ENCODE measurements around the gene CACNA2D3. TPM values are rescaled to one million over a fixed set of nuclear protein-coding genes. Genes with fewer than 3 reads are reported as not detected.
A peak's percentile ranks its signal among the peaks of the same experiment; 100 is the strongest.

Gene CACNA2D3
- total and polyA plus RNA-seq, 5 donors, result 29.2 to 64.5 (median 42.4) TPM

- intact Hi-C loops (cut with DNase I), result loop anchor here in 1 of 4 donors (10.0 kb wide), 1 partner anchor 223 kb away; no protein-coding TSS in a partner anchor
- 31% methylated on average over 8 of the region's 8 CpGs for WGBS
- Histone ChIP-seq H3K9me3 (ENCODE audit: control insufficient read depth, low read length) (no peaks in the 10 kb centered on the region), H3K27me3 (ENCODE audit: control insufficient read depth, insufficient read depth) (no peaks in the 10 kb centered on the region), H3K4me3 (ENCODE audit: low read length) (no peak overlapping the region), H3K4me1 (ENCODE audit: control insufficient read depth, insufficient read depth, low read length) (no peaks in the 10 kb centered on the region), H3K27ac (ENCODE audit: low read length) (no peak overlapping the region)
- DNase-seq (peak; percentile 83 to 94 (median 91)), ATAC-seq (peak; percentile 97)
Observed at GRCh38 chr3:54951405-54951804, 829.1 kb downstream of the CACNA2D3 start.

DNA sequence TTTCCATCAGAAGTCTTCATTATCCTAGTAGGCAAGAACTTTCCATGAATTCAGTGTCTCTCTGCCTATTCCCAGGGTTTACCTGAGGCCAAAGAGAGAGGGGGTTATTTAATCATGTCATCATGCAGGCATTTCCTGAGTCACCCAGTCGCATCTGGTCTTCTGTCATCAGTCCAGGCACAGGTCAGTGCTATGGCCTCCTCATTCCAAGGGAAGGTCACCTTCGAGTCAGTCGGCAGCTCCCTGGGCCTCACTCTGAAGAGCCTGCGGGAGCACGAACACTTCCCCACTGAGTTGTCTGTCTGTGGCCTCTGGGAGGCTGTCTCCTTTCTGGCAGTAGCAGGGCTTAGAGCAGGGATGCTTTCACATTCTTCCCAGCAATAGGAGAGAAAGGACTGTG lies 831.7 kb downstream of the CACNA2D3 start:
- H3K4me3 ChIP-seq (ENCODE audit: low read length), result no peak overlapping the region
- DNase-seq (no peak), ATAC-seq (no peak)
- H3K9me3 ChIP-seq (ENCODE audit: control insufficient read depth, low read length), result no peaks in the 10 kb centered on the region
- WGBS, result 41% methylated on average over 5 of the region's 5 CpGs
- no peaks in the 10 kb centered on the region for H3K4me1 ChIP-seq (ENCODE audit: control insufficient read depth, insufficient read depth, low read length)
- intact Hi-C loops (cut with DNase I), result loop anchor here in 1 of 4 donors (10.0 kb wide), 1 partner anchor 221 kb away; no protein-coding TSS in a partner anchor
- no peak overlapping the region for H3K27ac ChIP-seq (ENCODE audit: low read length)
- H3K27me3 ChIP-seq (ENCODE audit: control insufficient read depth, insufficient read depth), result no peaks in the 10 kb centered on the region

DNA sequence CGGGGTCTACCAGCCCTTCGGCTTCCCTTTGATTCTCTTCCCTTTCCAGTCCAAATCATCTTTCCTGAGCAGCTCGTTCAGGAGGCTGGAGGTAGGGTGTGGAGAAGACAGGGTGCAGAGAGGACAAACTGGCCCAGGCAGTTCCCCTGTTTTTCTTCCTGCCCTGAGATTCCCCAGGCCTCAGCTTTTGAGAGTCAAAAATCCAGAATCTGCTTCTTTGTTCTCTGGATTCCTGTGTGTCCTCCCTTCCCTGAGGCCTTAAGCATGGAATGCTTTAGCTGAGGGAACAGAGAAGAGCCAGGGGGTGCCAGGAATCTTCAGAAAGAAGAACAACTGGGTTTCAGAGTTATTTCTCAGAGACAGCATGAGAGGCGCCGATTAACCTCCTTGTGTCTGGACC lies 832.2 kb downstream of the CACNA2D3 start:
- H3K4me3 ChIP-seq (ENCODE audit: low read length), result no peak overlapping the region
- intact Hi-C loops (cut with DNase I), result loop anchor here in 1 of 4 donors (10.0 kb wide), 1 partner anchor 220 kb away; no protein-coding TSS in a partner anchor
- H3K9me3 ChIP-seq (ENCODE audit: control insufficient read depth, low read length), result no peaks in the 10 kb centered on the region
- 88% methylated on average over 5 of the region's 5 CpGs for WGBS
- DNase-seq (no peak), ATAC-seq (no peak)
- H3K27ac ChIP-seq (ENCODE audit: low read length), result no peak overlapping the region
- no peaks in the 10 kb centered on the region for H3K27me3 ChIP-seq (ENCODE audit: control insufficient read depth, insufficient read depth)
- H3K4me1 ChIP-seq (ENCODE audit: control insufficient read depth, insufficient read depth, low read length), result no peaks in the 10 kb centered on the region

GRCh38 chr3:54955496-54955895 lies 833.1 kb downstream of the CACNA2D3 start:
- Histone ChIP-seq H3K27ac (ENCODE audit: low read length) (no peak overlapping the region), H3K4me3 (ENCODE audit: low read length) (no peak overlapping the region), H3K27me3 (ENCODE audit: control insufficient read depth, insufficient read depth) (no peaks in the 10 kb centered on the region), H3K9me3 (ENCODE audit: control insufficient read depth, low read length) (no peaks in the 10 kb centered on the region), H3K4me1 (ENCODE audit: control insufficient read depth, insufficient read depth, low read length) (no peaks in the 10 kb centered on the region)
- ATAC-seq (no peak), DNase-seq (no peak)
- 79% methylated on average over 3 of the region's 3 CpGs for WGBS
- intact Hi-C loops (cut with DNase I), result loop anchor here in 1 of 4 donors (10.0 kb wide), 1 partner anchor 219 kb away; no protein-coding TSS in a partner anchor

DNA sequence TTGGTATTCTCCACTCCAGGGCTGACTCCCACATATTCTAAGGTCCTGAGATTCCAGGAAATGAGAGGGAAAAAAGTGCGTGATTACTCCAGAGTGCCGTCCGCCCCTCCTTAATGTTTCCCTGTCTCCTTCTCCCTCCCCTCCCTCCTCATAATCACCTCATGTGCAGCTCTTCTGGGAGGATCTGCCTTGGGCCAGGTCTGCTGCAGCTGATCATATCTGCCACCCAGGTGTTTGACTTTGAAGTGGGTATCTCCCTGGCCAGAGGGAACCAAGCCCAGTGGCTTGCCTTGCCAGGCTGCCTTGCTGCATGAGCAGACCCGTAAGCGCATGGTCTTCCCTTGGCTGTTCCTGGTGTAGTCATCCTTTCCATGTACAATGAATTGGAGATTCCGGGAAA lies 833.6 kb downstream of the CACNA2D3 start:
- DNase-seq, result no peak
- no peaks in the 10 kb centered on the region for H3K9me3 ChIP-seq (ENCODE audit: control insufficient read depth, low read length)
- intact Hi-C loops (cut with DNase I), result loop anchor here in 1 of 4 donors (10.0 kb wide), 1 partner anchor 219 kb away; no protein-coding TSS in a partner anchor
- no peak for ATAC-seq
- no peaks in the 10 kb centered on the region for H3K27me3 ChIP-seq (ENCODE audit: control insufficient read depth, insufficient read depth)
- no peak overlapping the region for H3K27ac ChIP-seq (ENCODE audit: low read length)
- H3K4me1 ChIP-seq (ENCODE audit: control insufficient read depth, insufficient read depth, low read length), result no peaks in the 10 kb centered on the region
- WGBS, result 76% methylated on average over 6 of the region's 6 CpGs
- no peak overlapping the region for H3K4me3 ChIP-seq (ENCODE audit: low read length)

- H3K4me3 ChIP-seq (ENCODE audit: low read length), result no peak overlapping the region
- DNase-seq (no peak), ATAC-seq (no peak)
- intact Hi-C loops (cut with DNase I), result loop anchor here in 1 of 4 donors (10.0 kb wide), 1 partner anchor 217 kb away; no protein-coding TSS in a partner anchor
- H3K9me3 ChIP-seq (ENCODE audit: control insufficient read depth, low read length), result no peaks in the 10 kb centered on the region
- no peaks in the 10 kb centered on the region for H3K4me1 ChIP-seq (ENCODE audit: control insufficient read depth, insufficient read depth, low read length)
- no peak overlapping the region for H3K27ac ChIP-seq (ENCODE audit: low read length)
- no peaks in the 10 kb centered on the region for H3K27me3 ChIP-seq (ENCODE audit: control insufficient read depth, insufficient read depth)
- 81% methylated on average over 4 of the region's 4 CpGs for WGBS
Observed at GRCh38 chr3:54957711-54958110, 835.4 kb downstream of the CACNA2D3 start.

- intact Hi-C loops (cut with DNase I), result no loop called here
- ATAC-seq, result no peak
- no peak for DNase-seq
- Histone ChIP-seq H3K4me1 (ENCODE audit: control insufficient read depth, insufficient read depth, low read length) (no peaks in the 10 kb centered on the region), H3K4me3 (ENCODE audit: low read length) (no peak overlapping the region), H3K9me3 (ENCODE audit: control insufficient read depth, low read length) (no peaks in the 10 kb centered on the region), H3K27me3 (ENCODE audit: control insufficient read depth, insufficient read depth) (no peaks in the 10 kb centered on the region), H3K27ac (ENCODE audit: low read length) (no peak overlapping the region)
- WGBS, result 87% methylated on average over 1 of the region's 1 CpG
Observed at GRCh38 chr3:54960082-54960481, 837.7 kb downstream of the CACNA2D3 start.

DNA sequence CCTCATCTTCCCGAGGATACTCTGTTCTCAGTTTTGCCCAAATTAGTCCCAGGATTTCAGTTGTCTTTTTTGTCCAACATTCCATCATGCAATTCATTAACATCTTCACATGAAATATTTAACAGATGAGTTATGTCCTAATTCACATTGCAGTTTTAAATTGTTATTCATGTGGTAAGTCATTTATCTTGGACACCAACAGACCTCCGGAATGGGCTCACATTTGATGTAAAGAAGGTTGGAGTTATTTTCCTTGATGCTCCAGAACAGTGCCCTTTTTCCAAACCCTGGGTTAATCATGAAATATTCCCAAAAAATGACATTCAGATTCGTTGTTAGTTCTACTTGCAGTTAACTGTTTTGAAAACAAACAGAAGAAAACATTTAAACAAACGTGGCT lies 838.3 kb downstream of the CACNA2D3 start:
- Histone ChIP-seq H3K4me1 (ENCODE audit: control insufficient read depth, insufficient read depth, low read length) (no peaks in the 10 kb centered on the region), H3K9me3 (ENCODE audit: control insufficient read depth, low read length) (no peaks in the 10 kb centered on the region), H3K4me3 (ENCODE audit: low read length) (no peak overlapping the region), H3K27ac (ENCODE audit: low read length) (no peak overlapping the region), H3K27me3 (ENCODE audit: control insufficient read depth, insufficient read depth) (no peaks in the 10 kb centered on the region)
- no peak for ATAC-seq
- no peak for DNase-seq
- WGBS, result 61% methylated on average over 4 of the region's 4 CpGs
- intact Hi-C loops (cut with DNase I), result no loop called here

DNA sequence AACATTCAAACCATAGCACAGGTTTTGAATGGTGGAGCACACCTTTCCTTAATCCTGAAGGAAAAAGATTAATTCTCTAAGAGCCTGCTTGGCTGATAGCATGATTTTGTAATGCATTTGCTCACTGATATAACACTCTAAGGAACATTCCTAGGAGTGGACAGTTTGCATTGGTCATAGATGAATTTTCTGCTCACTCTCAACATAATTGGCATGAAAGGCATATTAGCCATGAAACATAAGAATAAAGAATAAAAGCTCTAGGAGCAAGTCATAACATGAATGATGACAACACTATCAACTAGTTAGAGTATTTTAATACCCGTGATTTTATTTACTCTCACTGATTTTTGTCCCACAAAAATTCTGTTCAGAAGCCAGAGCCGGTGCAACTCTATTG lies 839.8 kb downstream of the CACNA2D3 start:
- Histone ChIP-seq H3K27me3 (ENCODE audit: control insufficient read depth, insufficient read depth) (no peaks in the 10 kb centered on the region), H3K4me3 (ENCODE audit: low read length) (no peak overlapping the region), H3K9me3 (ENCODE audit: control insufficient read depth, low read length) (no peaks in the 10 kb centered on the region), H3K27ac (ENCODE audit: low read length) (no peak overlapping the region), H3K4me1 (ENCODE audit: control insufficient read depth, insufficient read depth, low read length) (no peaks in the 10 kb centered on the region)
- intact Hi-C loops (cut with DNase I), result no loop called here
- no peak for DNase-seq
- WGBS, result 76% methylated on average over 2 of the region's 2 CpGs
- no peak for ATAC-seq

DNA sequence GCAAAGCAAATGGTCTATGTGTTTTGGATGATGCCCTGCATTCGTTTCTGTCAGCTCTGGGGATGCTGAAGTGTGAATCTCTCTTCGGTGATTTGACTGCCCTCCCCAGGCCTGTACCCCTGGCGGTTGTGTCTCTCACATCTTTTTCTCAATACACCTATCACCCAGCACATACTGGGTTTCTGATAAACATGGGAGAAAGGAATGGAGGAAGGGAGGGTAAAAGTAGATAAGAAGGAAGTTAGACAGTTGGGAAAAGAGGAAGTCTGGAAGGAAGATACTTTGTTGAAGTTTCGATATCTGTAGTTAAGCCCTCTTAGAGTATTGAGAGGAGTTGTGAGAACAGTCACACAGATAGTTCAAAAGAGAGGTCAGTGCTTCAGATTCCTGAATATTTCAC lies 841.3 kb downstream of the CACNA2D3 start:
- DNase-seq (no peak), ATAC-seq (no peak)
- no peak overlapping the region for H3K4me3 ChIP-seq (ENCODE audit: low read length)
- H3K27me3 ChIP-seq (ENCODE audit: control insufficient read depth, insufficient read depth), result no peaks in the 10 kb centered on the region
- no peaks in the 10 kb centered on the region for H3K4me1 ChIP-seq (ENCODE audit: control insufficient read depth, insufficient read depth, low read length)
- 59% methylated on average over 4 of the region's 4 CpGs for WGBS
- no peak overlapping the region for H3K27ac ChIP-seq (ENCODE audit: low read length)
- intact Hi-C loops (cut with DNase I), result no loop called here
- no peaks in the 10 kb centered on the region for H3K9me3 ChIP-seq (ENCODE audit: control insufficient read depth, low read length)

DNA sequence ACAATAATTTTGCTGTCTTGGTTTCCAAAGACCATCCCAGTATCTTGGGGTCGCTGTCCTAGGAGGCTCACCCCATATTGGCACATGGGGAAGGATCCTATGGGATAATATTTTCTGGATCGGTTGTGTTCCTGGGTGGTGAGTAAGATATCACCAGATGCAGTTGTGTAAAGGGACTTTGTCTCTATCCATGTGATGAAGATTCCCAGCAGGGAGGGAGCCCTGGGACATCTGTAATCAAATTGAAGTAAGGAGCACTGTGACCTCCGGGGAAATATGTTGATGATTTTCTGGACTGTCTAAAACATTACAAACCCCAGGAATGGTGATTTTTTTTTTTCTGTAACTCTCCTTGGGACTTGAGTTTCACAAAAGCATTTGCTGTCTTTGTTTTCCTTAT lies 841.7 kb downstream of the CACNA2D3 start:
- Histone ChIP-seq H3K4me1 (ENCODE audit: control insufficient read depth, insufficient read depth, low read length) (no peaks in the 10 kb centered on the region), H3K27ac (ENCODE audit: low read length) (no peak overlapping the region), H3K27me3 (ENCODE audit: control insufficient read depth, insufficient read depth) (no peaks in the 10 kb centered on the region), H3K4me3 (ENCODE audit: low read length) (no peak overlapping the region), H3K9me3 (ENCODE audit: control insufficient read depth, low read length) (no peaks in the 10 kb centered on the region)
- 70% methylated on average over 3 of the region's 3 CpGs for WGBS
- ATAC-seq (no peak), DNase-seq (no peak)
- intact Hi-C loops (cut with DNase I), result no loop called here

DNA sequence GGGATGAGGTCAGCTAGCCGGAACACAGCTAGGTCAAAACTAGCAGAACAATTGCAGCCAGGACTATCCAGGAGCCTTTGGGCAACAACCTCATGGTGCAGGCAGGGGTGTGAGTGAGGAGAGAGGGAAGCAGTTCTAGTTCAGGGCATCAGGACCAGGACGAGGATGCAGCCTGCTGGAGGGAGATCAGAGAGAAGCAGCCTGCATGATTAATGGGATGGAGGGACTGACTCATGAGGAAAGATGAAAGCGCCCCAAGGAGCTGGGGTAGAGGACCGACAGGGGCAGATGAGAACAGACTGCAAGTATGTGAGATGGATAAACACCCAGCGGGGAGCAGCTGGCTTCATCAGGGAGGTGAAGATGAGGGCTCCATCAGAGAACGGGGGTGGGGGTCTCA lies 843.4 kb downstream of the CACNA2D3 start:
- no peaks in the 10 kb centered on the region for H3K4me1 ChIP-seq (ENCODE audit: control insufficient read depth, insufficient read depth, low read length)
- no peaks in the 10 kb centered on the region for H3K9me3 ChIP-seq (ENCODE audit: control insufficient read depth, low read length)
- no peaks in the 10 kb centered on the region for H3K27me3 ChIP-seq (ENCODE audit: control insufficient read depth, insufficient read depth)
- H3K27ac ChIP-seq (ENCODE audit: low read length), result no peak overlapping the region
- 81% methylated on average over 6 of the region's 6 CpGs for WGBS
- DNase-seq (no peak), ATAC-seq (no peak)
- intact Hi-C loops (cut with DNase I), result no loop called here
- H3K4me3 ChIP-seq (ENCODE audit: low read length), result no peak overlapping the region
